Measurements from ENCODE around the gene GCAT. TPM values are rescaled to one million over a fixed set of nuclear protein-coding genes. Genes with fewer than 3 reads are reported as not detected.
A peak's percentile ranks its signal among the peaks of the same experiment; 100 is the strongest.

GCAT gene
- total and polyA plus RNA-seq, 10 of the 15 experiments (the other 5 are each of a cell fraction or from before 2014, with no cell fraction given): 0.95 to 34.3 (median 15.3) TPM

DNA sequence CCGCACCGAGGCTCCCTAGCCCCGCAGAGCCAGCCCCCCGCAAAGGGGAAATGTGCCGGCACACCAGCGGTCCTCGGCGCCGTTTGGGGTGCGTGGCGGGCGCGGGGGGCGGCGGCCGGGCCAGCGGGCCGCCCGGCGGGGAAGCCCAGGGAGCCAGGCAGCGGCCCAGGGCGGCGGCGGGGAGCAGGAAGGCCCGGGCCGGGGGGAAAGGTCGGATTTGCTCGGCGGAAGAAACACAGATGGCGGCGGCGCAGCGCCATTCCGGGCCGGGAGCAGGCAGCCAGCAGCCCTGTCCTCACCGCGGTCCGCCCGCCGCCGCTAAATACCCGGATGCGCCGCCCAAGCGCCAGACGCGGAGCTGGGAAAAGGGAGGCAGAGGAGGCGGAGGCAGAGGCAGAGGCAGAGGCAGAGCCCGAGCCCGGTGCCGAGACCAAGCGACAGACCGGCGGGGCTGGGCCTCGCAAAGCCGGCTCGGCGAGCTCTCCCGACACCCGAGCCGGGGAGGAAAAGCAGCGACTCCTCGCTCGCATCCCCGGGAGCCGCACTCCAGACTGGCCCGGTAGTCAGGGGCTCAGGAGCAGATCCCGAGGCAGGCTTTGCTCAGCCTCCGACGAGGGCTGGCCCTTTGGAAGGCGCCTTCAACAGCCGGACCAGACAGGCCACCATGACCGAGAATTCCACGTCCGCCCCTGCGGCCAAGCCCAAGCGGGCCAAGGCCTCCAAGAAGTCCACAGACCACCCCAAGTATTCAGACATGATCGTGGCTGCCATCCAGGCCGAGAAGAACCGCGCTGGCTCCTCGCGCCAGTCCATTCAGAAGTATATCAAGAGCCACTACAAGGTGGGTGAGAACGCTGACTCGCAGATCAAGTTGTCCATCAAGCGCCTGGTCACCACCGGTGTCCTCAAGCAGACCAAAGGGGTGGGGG, 2.6 kb upstream of the GCAT start (continued):
- TF ChIP-seq, protein P1, sequence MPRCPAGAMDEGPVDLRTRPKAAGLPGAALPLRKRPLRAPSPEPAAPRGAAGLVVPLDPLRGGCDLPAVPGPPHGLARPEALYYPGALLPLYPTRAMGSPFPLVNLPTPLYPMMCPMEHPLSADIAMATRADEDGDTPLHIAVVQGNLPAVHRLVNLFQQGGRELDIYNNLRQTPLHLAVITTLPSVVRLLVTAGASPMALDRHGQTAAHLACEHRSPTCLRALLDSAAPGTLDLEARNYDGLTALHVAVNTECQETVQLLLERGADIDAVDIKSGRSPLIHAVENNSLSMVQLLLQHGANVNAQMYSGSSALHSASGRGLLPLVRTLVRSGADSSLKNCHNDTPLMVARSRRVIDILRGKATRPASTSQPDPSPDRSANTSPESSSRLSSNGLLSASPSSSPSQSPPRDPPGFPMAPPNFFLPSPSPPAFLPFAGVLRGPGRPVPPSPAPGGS (IDR thresholded peaks at IDR 0.05; ENCODE audit: borderline replicate concordance, insufficient read depth, low read depth, low read length, poor library complexity, severe bottlenecking): no peak
- TF ChIP-seq NFXL1 (IDR thresholded peaks at IDR 0.05; ENCODE audit: borderline replicate concordance) (peak; percentile 97), TCF12 (IDR thresholded peaks at IDR 0.05; ENCODE audit: low read depth, low read length) (no peak), TAF1 (IDR thresholded peaks at IDR 0.05; ENCODE audit: borderline replicate concordance, low read depth, low read length) (peak; percentile 39; the same call in 1 of the 2 replicates)

DNA sequence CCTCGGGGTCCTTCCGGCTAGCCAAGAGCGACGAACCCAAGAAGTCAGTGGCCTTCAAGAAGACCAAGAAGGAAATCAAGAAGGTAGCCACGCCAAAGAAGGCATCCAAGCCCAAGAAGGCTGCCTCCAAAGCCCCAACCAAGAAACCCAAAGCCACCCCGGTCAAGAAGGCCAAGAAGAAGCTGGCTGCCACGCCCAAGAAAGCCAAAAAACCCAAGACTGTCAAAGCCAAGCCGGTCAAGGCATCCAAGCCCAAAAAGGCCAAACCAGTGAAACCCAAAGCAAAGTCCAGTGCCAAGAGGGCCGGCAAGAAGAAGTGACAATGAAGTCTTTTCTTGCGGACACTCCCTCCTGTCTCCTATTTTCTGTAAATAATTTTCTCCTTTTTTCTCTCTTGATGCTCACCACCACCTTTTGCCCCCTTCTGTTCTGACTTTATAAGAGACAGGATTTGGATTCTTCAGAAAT, 1.9 kb upstream of the GCAT start:
- WGBS (ENCODE audit: insufficient coverage, insufficient replicate concordance, low lambda C conversion rate, missing lambda C conversion rate): 21% methylated on average over 10 of the region's 10 CpGs
- H3K36me3 ChIP-seq (ENCODE audit: control insufficient read depth in 2 of 2, insufficient read depth in 2 of 2, low read length in 1 of 2): no peaks in the 10 kb centered on the region
- ATAC-seq (no peak), FAIRE-seq (no peak), DNase-seq (ENCODE audit: low read depth, low spot score) (no peak)
- ChIA-PET POLR2A (no interaction called here), RAD21 (ENCODE audit: unreplicated experiment) (no interaction called here), CTCF (no interaction called here), SMC1A (ENCODE audit: uncharacterized antibody, unreplicated experiment) (no interaction called here)
- in situ Hi-C loops (cut with MboI) (no loop called here), intact Hi-C loops (cut with micrococcal nuclease; ENCODE audit: unreplicated experiment) (no loop called here)
- H4K20me1 ChIP-seq (ENCODE audit: control insufficient read depth, insufficient read depth): no peaks in the 10 kb centered on the region
- 0 out of 2 replicates have a peak, but pooled peaks have one; percentile 28 for TF ChIP-seq EZH2 (IDR thresholded peaks at IDR 0.05; ENCODE audit: borderline replicate concordance, control insufficient read depth, low read depth, low read length)
- no peak for TF ChIP-seq NR2F1 (conservative IDR thresholded peaks at IDR 0.05)
- TF ChIP-seq KLF5 (IDR thresholded peaks at IDR 0.05; ENCODE audit: partially characterized antibody): no peak
- TF ChIP-seq, protein P2, sequence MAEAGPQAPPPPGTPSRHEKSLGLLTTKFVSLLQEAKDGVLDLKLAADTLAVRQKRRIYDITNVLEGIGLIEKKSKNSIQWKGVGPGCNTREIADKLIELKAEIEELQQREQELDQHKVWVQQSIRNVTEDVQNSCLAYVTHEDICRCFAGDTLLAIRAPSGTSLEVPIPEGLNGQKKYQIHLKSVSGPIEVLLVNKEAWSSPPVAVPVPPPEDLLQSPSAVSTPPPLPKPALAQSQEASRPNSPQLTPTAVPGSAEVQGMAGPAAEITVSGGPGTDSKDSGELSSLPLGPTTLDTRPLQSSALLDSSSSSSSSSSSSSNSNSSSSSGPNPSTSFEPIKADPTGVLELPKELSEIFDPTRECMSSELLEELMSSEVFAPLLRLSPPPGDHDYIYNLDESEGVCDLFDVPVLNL (IDR thresholded peaks at IDR 0.05; ENCODE audit: low read depth, low read length): no peak
- H3K27ac ChIP-seq (ENCODE audit: control insufficient read depth, insufficient read depth): no peak overlapping the region
- H3K79me2 ChIP-seq (ENCODE audit: control insufficient read depth, insufficient read depth, low read length): no peaks in the 10 kb centered on the region
- no peak overlapping the region for H3K9ac ChIP-seq (ENCODE audit: control insufficient read depth, insufficient read depth, low read length)
- H3K27me3 ChIP-seq (replicated peaks in 1 of 2; ENCODE audit: control insufficient read depth in 2 of 2, insufficient read depth in 2 of 2, low read length in 1 of 2): peaks cover 12 to 34% of the 10 kb centered on the region in 2 experiments
- BruUV-seq (replicated peaks): no TSS peak
- H3K4me2 ChIP-seq (ENCODE audit: control insufficient read depth, insufficient read depth): no peak overlapping the region
- no peak overlapping the region for H3K4me3 ChIP-seq
- H2AFZ ChIP-seq (ENCODE audit: control insufficient read depth, low read depth, low read length): no peak overlapping the region
- peaks cover 7% of the 10 kb centered on the region for H3K4me1 ChIP-seq (ENCODE audit: control insufficient read depth, insufficient read depth, low read length)
- no peaks in the 10 kb centered on the region; the same call in 2 of the 3 replicates for H3K9me3 ChIP-seq (replicated peaks; ENCODE audit: control insufficient read depth, insufficient read depth, low read length)

Measured in GM12878 (cell line).